Activated CD4-positive, alpha-beta T cell treated with anti-CD3 and anti-CD28 coated beads, Interleukin-2, amount 50 U/mL, for 48 hours (primary cell): ENCODE results near the gene MYH7.
A peak's percentile ranks its signal among the peaks of the same experiment; 100 is the strongest.

ENCODE experiments used
- DNase-seq, 2 experiments: peaks; one replicate each; pipeline ENCODE4 v3.0.0-alpha.2; 2020

Gene MYH7

DNA sequence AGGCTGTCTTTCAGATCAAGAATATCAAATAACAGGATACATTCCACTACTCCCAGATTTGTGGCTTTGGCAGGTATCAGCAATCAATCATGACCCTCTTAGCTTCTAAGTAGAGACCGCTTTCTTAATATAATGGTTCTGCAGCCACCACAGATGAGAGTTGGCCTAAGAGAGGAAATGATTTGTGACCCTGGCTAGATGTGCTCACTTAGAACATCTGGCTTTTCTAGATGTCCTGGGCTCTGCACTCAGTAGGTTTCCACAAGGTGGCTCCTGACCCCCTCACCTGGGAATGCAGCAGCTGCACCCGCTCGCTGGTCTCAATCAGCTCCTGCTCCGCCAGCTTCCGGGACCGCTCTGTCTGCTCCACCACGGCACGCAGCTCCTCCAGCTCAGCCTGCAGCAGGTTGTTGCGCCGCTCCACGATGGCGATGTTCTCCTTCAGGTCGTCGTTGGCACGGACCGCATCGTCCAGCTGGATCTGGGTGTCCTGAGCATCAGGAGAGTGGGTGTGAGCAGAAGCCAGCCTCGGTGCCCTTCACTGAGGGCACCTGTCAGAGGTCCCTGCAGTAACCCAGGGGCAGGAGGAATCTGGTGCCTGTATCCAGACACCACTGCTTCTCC is 49.7 kb downstream of the MYH7 start:
- no peak for DNase-seq

GRCh38 chr14:23385244-23385641 is 50.2 kb downstream of the MYH7 start:
- DNase-seq = no peak

- DNase-seq = no peak
Observed at GRCh38 chr14:23384364-23385080, 50.9 kb downstream of the MYH7 start.

- no peak for DNase-seq
Observed at GRCh38 chr14:23382731-23383440, 52.6 kb downstream of the MYH7 start.

- DNase-seq = no peak
Observed at GRCh38 chr14:23382276-23382675, 53.2 kb downstream of the MYH7 start.

DNA sequence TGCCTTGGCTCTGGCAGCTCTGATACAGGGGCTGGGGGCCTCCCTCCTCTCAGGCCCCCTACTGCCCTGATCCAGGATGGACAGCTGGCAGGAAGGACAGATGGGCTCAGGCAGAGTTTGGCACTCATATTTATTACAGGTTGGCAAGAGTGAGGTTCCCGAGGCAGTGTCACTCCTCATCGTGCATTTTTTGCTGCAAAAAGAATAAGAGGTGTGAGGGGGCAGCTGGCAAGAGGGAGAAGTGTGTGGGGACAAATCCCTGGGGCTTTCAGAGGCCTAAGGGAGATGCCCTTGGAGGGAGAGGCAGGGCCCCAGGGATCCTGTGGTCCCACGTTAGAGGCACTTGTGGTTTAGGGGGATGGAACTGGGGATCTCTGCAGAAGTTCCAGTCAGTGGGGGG is 53.6 kb downstream of the MYH7 start:
- no peak for DNase-seq

- DNase-seq = no peak
Observed at GRCh38 chr14:23380976-23381375, 54.5 kb downstream of the MYH7 start.

DNA sequence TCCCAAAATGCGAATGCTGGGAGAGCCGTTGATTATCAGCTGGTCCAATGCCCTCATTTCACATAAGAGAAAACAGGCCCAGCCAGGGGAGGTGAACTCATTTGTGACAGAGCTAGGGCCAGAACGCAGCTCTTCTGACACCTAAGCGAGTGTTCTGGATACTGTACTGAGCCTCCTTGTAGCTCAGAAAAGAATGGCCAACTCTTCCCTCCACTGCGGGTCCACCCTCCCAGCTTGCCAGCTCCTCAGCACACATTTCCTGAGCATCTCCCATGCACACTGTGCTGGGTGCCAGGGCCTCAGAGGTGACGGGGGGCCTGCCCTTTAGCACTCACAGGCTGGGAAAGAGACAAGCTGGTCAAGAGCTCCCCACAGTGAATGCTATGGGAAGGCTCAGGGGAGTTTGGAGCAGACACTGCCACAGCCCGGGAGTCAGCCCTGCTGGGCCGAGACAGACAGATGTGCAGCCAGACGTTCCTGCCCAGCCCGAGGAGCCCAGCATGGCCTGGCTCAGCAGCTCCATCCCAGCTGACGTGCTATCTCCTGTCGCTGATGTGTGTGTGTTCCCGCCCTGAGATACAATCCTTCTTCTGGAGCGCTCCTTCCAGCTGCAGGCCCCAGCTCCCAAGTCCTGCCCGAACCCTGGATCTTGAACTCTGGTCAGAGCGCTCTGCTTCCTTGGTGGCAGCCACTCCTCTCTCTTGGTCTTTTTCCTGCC is 55.1 kb downstream of the MYH7 start:
- no peak for DNase-seq

DNA sequence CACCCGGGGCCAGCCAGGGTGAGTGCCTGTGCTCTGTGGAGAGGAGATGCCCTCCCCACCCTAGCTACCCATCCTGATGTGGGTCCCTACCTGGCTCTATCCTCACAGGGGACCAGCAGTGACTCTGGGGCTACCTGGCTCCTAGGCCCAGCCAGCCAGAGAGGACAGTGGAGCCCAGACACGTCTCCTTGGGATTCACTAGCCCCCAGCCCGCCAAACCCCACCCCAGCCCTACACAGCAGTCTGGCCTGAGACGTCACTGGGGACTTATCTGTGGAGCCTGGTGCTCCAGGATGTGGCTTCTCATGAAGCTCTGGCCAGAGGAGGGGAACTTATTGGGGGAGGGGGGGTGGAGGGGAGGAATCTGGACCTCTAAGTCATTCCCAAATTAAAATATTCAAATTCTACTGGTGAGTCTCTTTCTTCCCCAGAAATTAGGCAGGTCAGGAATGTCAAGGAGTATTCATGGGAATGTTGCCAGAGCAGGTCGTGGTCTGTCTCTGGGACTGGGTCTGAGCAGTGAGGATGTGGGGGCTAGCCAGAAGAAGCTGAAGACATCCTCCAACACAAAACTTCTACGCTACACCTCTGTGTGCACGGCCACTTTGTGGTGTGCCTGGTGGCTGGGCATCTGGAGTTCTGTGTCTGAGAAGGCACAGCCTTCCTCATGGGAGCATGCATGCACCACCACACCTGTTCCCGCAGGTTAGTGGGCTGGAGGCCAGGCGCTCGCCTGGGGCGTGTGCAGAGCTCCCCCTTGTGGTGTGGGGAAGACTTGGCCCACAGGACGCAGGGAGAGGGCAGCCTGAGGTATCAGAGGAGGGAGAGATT is 55.9 kb downstream of the MYH7 start:
- peak; percentile 67 to 72 for DNase-seq

- DNase-seq = no peak
Observed at GRCh38 chr14:23378612-23379220, 56.7 kb downstream of the MYH7 start.

GRCh38 chr14:23377573-23378563 is 57.6 kb downstream of the MYH7 start:
- no peak for DNase-seq

DNA sequence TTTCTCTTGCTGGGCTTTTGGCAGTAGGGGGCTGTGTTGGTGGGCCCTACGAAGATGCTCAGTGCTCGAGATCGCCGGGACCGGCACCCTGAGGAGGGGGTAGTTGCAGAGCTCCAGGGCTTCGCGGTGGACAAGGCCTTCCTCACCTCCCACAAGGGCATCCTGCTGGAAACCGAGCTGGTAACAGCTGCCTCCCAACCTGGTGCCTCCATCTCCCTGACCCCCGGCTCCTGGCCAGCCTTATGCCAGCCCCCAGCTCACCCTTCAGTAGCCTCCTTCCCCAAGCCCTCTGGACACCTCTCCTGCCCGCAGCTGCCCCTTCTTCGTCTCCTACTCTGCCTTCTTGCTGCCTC is 58.3 kb downstream of the MYH7 start:
- no peak for DNase-seq

- DNase-seq = no peak
Observed at GRCh38 chr14:23376482-23377197, 58.8 kb downstream of the MYH7 start, which contains the start of gene CMTM5. Gene CMTM5 (plus strand): TSS chr14:23377046. CDS start chr14:23377252, 206 bp downstream.

- no peak for DNase-seq
Observed at GRCh38 chr14:23375527-23376251, 59.8 kb downstream of the MYH7 start.

DNA sequence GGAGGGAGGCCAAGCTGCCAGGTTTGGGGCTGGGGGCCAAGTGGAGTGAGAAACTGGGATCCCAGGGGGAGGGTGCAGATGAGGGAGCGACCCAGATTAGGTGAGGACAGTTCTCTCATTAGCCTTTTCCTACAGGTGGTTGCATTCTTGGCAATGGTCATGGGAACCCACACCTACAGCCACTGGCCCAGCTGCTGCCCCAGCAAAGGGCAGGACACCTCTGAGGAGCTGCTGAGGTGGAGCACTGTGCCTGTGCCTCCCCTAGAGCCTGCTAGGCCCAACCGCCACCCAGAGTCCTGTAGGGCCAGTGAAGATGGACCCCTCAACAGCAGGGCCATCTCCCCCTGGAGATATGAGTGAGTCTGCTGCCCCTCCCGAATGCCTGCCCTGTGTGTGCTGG is 62.4 kb downstream of the MYH7 start:
- no peak for DNase-seq

- DNase-seq = no peak
Observed at GRCh38 chr14:23372509-23372908, 63.0 kb downstream of the MYH7 start, which contains the start of gene IL25. Gene IL25 (plus strand): TSS chr14:23372809.

DNA sequence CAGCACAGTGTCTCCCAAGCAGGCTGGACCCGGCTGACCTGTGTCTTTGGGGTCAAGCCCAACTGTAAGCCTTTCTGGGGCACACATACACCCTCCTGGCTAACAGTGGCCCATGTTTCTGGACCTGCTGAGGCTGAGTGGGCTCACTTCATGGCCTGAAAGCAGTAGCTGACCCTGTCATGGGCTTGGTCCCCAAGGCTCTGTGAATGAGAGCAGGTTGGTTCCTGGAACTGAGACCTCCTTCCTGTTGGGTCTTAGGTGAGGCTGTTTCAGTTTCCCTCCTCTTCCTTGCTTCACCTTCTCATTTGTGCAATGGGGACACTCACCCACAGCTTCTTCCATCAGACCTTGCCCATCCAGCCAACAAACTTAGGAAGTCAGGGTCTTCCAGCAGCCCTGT is 63.6 kb downstream of the MYH7 start:
- no peak for DNase-seq

GRCh38 chr14:23370221-23370620 is 65.2 kb downstream of the MYH7 start:
- no peak for DNase-seq

- DNase-seq = no peak
Observed at GRCh38 chr14:23366426-23366921, 69.0 kb downstream of the MYH7 start.
